Activated naive CD4-positive, alpha-beta T cell treated with anti-CD3 and anti-CD28 coated beads, Interleukin-2, amount 50 U/mL, for 16 hours (primary cell): Measurements from ENCODE around the gene COMMD7.
"Not testable (repeated sequence)": the region's sequence is repeated elsewhere in the genome, so short reads cannot be mapped to it uniquely, and the experiment has no call there.

Experiments
- DNase-seq: peaks from one replicate; pipeline ENCODE4 v3.0.0-alpha.2; 2020

COMMD7 gene

GRCh38 chr20:32765230-32765875 lies 22.1 kb upstream of the COMMD7 start:
- not testable (repeated sequence) for DNase-seq

DNA sequence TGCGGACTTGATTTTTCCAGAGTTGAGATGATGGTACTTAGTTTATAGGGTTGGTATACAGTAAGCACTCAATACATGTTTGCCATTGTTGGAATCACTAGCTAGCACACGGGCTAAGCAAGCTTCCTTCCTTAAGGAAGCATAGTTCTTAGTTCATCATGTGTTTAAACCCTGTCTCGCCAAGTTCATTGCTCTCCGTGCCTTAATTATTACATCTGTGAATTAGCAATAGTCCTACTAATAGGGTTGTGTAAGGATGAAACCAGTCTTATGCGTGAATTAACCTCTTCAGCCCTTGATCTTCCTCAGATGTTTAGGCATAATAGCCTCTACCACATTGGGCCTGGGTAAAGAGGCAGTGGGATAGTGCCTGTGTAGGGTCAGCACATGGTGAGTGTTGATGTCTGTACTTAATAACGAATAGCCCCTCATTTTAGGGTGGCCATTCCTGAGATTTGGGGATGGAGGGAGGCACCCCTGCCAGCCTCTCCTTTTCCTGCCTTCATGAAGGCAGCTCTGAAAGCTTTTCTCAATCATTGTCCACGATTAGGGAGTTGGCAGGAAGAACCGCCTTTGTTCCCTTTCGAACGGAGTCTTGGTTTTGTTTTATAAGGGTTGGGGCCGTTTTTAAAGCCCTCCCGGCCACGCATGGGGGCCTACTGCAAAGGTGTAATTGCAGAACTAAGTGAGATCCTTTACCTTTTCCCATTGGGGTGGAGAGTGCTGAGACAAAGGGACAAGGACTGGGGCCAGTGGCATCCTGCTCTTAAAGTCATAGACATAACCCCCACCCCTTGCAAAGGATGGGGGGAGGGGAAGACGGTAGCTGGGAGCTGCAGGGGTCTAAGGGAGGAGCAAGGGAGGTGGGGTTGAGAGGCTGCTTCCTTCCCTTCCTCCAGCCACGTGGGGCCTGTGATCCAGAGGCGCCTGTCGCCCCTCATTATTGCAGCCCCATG lies 21.0 kb upstream of the COMMD7 start:
- DNase-seq = no peak

GRCh38 chr20:32763202-32764004 lies 20.1 kb upstream of the COMMD7 start:
- DNase-seq = peak; percentile 17

DNA sequence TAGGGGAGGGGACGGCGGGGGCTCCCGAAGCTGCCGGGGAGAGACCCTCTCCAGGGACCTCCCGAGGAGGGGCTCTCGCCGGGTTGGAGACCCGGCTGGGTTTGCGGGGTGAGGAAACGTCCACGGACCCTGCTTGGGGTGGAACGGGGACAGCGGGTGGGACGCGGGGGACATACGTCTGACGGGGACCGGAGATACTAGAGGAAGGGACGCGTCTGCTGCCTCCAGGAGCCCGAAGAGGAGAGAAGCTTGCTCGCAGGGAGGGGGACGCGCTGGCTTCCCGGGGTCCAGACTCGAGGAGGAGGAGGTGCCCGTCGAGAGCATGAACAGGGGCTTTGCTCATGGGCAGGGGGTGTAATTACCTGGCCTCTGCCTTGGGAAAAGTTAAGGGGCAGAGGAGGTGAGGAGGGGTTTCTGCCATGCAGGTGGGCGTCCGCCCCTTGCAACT lies 19.5 kb upstream of the COMMD7 start:
- DNase-seq = no peak

- DNase-seq = peak; percentile 77
Measured at GRCh38 chr20:32761831-32762753, 18.8 kb upstream of the COMMD7 start, which contains the start of gene DNMT3B. Gene DNMT3B (plus strand): TSS chr20:32762385. CDS start chr20:32780324, 17,939 bp downstream.

DNA sequence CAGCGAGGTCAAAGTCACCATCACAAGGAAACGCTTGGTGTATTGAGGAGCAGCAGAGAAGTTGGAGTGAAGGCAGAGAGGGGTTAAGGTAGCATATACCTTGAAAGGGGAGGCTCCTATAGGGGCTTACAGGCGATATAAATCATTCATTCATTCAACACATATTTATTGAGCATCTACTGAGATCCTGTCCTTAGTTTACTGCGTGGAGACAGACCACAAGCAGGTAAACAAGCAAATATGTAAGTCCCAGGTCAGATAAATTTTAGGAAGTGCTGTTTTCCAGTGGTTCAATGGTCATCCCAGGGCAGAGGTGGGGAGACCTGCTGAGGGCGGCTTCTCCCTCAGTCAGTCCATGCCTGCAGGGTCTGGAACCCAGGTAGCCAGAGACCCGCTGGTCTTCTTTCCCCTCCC lies 18.2 kb upstream of the COMMD7 start:
- DNase-seq = no peak

DNA sequence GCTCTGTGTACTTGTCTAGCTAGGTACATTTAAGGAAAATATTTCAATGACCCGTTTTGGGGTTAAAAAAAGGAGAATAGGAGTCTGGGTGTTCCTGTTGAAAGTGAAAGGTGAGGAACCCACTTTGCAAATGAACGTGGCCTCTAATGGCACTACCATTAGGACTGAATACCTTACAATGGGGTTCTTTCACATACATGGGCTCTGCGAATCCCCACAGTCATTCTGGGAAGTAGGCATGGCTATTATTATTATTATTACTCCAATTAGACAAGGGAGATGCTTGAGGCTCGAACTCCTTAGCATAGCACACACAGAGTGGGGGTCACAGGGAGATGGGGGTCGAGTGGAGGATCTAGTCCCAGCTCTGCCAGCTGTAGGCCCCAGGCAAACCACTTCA lies 12.9 kb upstream of the COMMD7 start:
- no peak for DNase-seq

GRCh38 chr20:32753731-32754130 lies 10.5 kb upstream of the COMMD7 start:
- no peak for DNase-seq

DNA sequence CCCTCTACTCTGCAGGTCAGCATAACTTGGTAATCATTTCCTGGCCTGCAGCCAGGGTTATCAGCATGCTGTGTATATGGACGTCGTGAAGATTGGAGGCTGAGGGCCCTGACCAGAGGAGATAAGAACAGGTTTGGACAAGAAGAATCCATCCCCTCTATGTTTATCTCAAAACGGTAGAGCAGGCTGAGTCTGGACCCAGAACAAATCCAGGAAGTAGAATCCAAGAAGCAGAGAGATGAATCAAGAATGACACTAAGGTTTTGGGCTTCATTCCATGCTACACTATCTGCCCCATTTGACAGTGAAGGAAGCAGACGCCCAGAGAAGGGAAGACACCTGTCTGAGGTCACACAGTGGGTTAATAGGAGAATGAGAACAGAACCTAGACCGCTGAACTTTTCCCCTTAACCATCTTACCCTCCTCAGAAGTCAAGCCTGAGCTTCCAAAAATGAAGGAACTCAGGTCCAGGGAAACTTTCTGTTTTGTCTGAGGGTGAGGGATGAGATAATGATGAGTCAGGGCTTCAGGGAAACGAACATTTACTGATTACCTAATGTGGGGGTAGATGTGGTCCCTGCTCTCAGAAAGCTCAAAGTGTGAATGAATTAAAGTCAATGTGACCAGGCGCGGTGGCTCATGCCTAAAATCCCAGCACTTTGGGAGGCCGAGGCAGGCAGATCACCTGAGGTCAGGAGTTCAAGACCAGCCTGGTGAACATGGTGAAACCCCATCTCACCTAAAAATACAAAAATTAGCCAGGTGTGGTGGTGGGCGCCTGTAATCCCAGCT lies 9.4 kb upstream of the COMMD7 start:
- DNase-seq = no peak

- no peak for DNase-seq
Measured at GRCh38 chr20:32751702-32752457, 8.6 kb upstream of the COMMD7 start.

- no peak for DNase-seq
Measured at GRCh38 chr20:32751293-32751692, 8.0 kb upstream of the COMMD7 start.

DNA sequence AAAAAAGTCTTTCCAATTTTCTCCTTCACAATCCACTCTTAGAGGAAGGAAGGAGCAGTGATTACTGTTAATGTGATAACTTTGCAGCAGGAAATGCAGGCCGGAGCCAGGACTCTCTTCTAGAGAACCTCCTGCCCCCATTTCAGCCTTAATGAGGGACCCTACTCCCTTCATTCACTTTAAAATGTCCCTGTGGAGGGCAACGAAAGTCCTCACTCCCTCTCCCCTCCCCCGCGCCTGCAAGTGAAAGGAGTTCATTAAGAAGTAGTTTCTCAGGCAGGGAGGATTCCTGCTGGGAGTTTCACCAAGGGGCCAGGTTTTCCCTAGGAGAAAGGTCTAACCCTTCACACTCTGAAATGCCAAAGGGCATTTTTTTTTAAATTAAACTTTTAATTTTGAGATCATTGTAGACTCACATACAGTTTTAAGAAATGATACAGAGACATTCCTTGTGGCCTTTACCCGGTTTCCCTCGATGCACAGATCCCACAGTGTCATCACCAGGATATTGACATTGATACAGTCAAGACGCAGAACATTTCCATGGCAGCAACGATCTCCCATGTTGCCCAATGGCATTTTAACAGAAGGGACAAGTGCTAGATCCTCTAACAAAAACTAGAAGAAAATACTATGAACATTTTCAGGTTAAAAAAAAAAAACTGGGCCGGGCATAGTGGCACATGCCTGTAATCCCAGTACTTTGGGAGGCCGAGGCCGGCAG lies 6.8 kb upstream of the COMMD7 start:
- no peak for DNase-seq

DNA sequence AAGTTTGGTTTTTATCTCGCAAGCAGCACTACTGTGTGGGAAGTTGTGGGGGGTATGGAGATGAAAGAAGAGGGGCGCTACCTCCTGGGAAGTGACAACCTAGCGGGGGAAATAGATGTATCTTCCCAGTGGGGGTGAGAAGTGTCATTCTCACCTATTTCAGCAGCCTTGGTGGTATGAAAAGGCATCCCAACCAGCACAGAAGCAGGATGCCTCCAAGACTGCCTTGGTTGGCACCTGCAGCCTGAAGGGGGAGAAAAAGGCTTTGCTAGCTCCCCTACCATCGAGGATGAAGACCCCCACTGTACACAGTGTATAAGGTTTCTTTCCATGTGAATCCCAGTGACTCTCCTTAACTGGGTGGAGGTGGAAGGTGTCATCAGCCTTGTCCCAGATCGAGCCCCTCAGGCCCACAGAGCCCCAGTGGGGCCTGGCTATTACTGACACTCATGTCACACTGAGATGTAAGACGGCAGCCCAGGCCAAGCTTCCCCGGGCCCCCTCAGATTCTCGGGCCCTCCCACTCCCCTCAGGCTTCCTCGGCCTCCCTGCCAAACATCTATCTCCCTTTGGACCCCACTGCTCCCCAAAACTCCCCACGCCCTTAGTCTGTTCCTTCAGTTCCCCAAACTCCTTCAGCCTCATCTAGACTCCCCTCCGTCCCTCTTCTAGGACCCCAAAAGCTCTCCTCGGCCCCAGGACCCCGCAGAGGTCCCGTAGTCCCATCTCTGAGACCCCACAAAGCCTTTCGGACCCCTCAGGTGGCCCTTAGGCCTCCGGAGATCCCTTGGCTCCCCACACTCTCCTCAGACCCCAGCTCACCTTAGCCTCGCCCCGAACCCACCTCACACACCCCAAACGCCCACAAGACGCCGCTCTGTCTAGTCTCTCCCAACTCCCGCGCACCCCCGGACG lies 688 bp downstream of the COMMD7 start:
- peak; percentile 25 for DNase-seq

GRCh38 chr20:32741151-32741550 lies 2.1 kb downstream of the COMMD7 start:
- DNase-seq = no peak

DNA sequence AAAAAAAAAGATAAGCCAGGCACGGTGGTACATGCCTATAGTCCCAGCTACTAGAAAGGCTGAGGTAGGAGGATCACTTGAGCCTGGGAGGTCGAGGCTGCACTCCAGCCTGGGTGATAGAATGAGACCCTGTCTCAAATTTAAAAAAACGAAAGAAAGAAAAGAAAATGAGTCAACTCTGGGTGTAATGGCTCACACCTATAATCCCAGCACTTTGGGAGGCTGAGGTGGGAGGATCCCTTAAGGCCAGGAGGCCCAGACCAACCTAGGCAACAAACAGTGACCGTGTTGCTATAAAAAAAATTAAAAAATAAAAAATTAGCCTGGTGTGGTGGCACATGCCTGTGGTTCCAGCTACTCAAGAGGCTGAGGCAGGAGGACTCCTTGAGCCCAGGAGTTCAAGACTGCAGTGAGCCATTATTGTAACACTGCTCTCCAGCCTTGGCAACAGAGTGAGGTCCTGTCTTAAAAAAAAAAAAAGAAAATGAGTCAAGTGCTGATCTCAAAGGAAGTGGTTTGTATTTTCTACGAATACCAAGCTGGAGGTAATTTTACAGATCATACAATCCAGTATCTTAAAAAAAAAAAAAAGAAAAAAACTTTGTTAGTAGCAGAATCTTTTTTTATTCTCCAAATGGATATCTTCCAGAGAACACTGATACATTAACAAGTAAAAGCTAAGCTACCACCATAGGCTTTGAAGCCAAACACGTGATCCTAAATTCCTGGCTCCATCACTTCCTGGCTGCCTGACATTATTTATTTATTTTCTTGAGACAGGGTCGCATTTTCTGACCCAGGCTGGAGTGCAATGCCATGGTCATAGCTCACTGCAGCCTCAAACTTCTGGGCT lies 5.7 kb downstream of the COMMD7 start:
- no peak for DNase-seq

GRCh38 chr20:32731882-32732266 lies 11.4 kb downstream of the COMMD7 start:
- DNase-seq = no peak

- not testable (repeated sequence) for DNase-seq
Measured at GRCh38 chr20:32729334-32729733, 13.9 kb downstream of the COMMD7 start.
